H1 (cell line): Measurements from ENCODE around the gene WDR74. TPM values are rescaled to one million over a fixed set of nuclear protein-coding genes. Genes with fewer than 3 reads are reported as not detected.

Experiments
- CTCF ChIA-PET: fragments of 300-600 bp; sonication (Branson Sonifier 250); formaldehyde crosslinking; loops from one replicate; lab custom pipeline; 2021; ENCODE audit not compliant: partially characterized antibody; lab: Charles Lee
- POLR2A ChIA-PET: fragments of 300-600 bp; sonication (Branson Sonifier 250); formaldehyde crosslinking; loops from one replicate; lab custom pipeline; 2021; ENCODE audit warnings: inconsistent platforms; ENCODE audit not compliant: partially characterized antibody; lab: Charles Lee
- DNase-seq, 2 experiments: peaks; one replicate each; pipeline versions ENCODE4 v3.0.0 to v3.0.0-alpha.2; 2010 to 2022; ENCODE audit warnings: low spot score in 2 of 2, low read depth in 1 of 2, mixed read lengths in 1 of 2
- FAIRE-seq: peaks from 2 replicates; lab custom pipeline; 2011; peaks lifted over from hg19 to GRCh38; lab: Jason Lieb, UNC
- H2AFZ ChIP-seq: 2 replicates; pipeline ENCODE4 v1.8.1; 2012; ENCODE audit warnings: low read length, inconsistent platforms
- H2AK5ac ChIP-seq: 2 replicates; pipeline ENCODE4 v1.6.1; 2013; ENCODE audit warnings: low read depth, low read length
- H2BK120ac ChIP-seq: replicated peaks from 2 replicates; pipeline ENCODE3; 2013; ENCODE audit warnings: low read depth, low read length, inconsistent platforms
- H2BK12ac ChIP-seq: 2 replicates; pipeline ENCODE4 v1.6.1; 2013; ENCODE audit warnings: low read depth, low read length
- H2BK15ac ChIP-seq: 2 replicates; pipeline ENCODE4 v1.6.1; 2013; ENCODE audit warnings: low read length
- H2BK20ac ChIP-seq: 2 replicates; pipeline ENCODE4 v1.6.1; 2013; ENCODE audit warnings: low read length
- H2BK5ac ChIP-seq: 2 replicates; pipeline ENCODE4 v1.6.1; 2013; ENCODE audit warnings: low read depth, low read length
- H3K14ac ChIP-seq: 2 replicates; pipeline ENCODE4 v1.6.1; 2013; ENCODE audit warnings: inconsistent platforms; ENCODE audit not compliant: insufficient read length
- H3K18ac ChIP-seq: 2 replicates; pipeline ENCODE4 v1.6.1; 2013; ENCODE audit warnings: low read length; ENCODE audit errors: extremely low read depth
- H3K23ac ChIP-seq: 2 replicates; pipeline ENCODE4 v1.6.1; 2013; ENCODE audit warnings: inconsistent platforms; ENCODE audit not compliant: insufficient read length
- H3K23me2 ChIP-seq: 2 replicates; pipeline ENCODE4 v1.6.1; 2013; ENCODE audit warnings: low read depth, low read length
- H3K27ac ChIP-seq: 2 replicates; pipeline ENCODE4 v1.6.1; 2011; ENCODE audit warnings: low read depth, low read length, inconsistent platforms
- H3K27me3 ChIP-seq, 4 experiments: replicated peaks in 1 of 4; 1 replicate in 1 of 4; 2 replicates in 3 of 4; pipeline versions ENCODE4 v1.6.1 to v1.8.1; 2011 to 2013; ENCODE audit warnings: low read length in 3 of 4, mild to moderate bottlenecking in 3 of 4, inconsistent platforms in 2 of 4, mixed read lengths in 2 of 4, moderate library complexity in 1 of 4; ENCODE audit not compliant: control insufficient read depth in 3 of 4, insufficient read depth in 3 of 4; ENCODE audit errors: extremely low read depth in 1 of 4
- H3K36me3 ChIP-seq, 4 experiments: 2 replicates each; pipeline versions ENCODE4 v1.6.1 to v1.8.1; 2011 to 2013; ENCODE audit warnings: mild to moderate bottlenecking in 4 of 4, low read length in 3 of 4, moderate library complexity in 2 of 4, control low read depth in 1 of 4, inconsistent platforms in 1 of 4; ENCODE audit not compliant: insufficient read depth in 4 of 4, control insufficient read depth in 2 of 4
- H3K4ac ChIP-seq: replicated peaks from 2 replicates; pipeline ENCODE3; 2013; ENCODE audit warnings: low read length, low read depth, mixed read lengths, inconsistent platforms; ENCODE audit not compliant: insufficient read length
- H3K4me1 ChIP-seq, 4 experiments: replicated peaks in 1 of 4; 1 replicate in 1 of 4; 2 replicates in 3 of 4; pipeline versions ENCODE4 v1.6.1 to v1.8.1; 2011 to 2013; ENCODE audit warnings: low read length in 3 of 4, inconsistent platforms in 2 of 4, mixed read lengths in 1 of 4; ENCODE audit not compliant: insufficient read depth in 4 of 4, control insufficient read depth in 3 of 4
- H3K4me2 ChIP-seq, 2 experiments: 2 replicates each; pipeline versions ENCODE4 v1.6.1 to v1.8.1; 2011 to 2013; ENCODE audit warnings: low read depth in 2 of 2, low read length in 2 of 2, control low read depth in 1 of 2, inconsistent platforms in 1 of 2, mild to moderate bottlenecking in 1 of 2; ENCODE audit not compliant: insufficient read depth in 1 of 2
- H3K4me3 ChIP-seq, 4 experiments: fragments of 200-600, 300-600 bp in 1 of 4; sonication (generic), shearing (Covaris generic), sonication (Bioruptor Twin) in 1 of 4; 2 replicates each; pipeline versions ENCODE4 v1.5.1 to v1.8.1; 2011 to 2016; ENCODE audit warnings: low read length in 4 of 4, low read depth in 3 of 4, control low read depth in 2 of 4, inconsistent platforms in 2 of 4, mild to moderate bottlenecking in 2 of 4, mixed read lengths in 1 of 4, moderate library complexity in 1 of 4; ENCODE audit not compliant: insufficient read depth in 2 of 4; ENCODE audit errors: extremely low read depth in 1 of 4
- H3K56ac ChIP-seq: replicated peaks from 2 replicates; pipeline ENCODE3; 2013; ENCODE audit warnings: low read depth, mild to moderate bottlenecking, mixed read lengths, low read length, inconsistent platforms; ENCODE audit not compliant: insufficient read length
- H3K79me1 ChIP-seq: 2 replicates; pipeline ENCODE4 v1.6.1; 2013; ENCODE audit warnings: low read depth, low read length, control low read depth
- H3K79me2 ChIP-seq, 2 experiments: 2 replicates each; pipeline versions ENCODE4 v1.6.1 to v1.8.1; 2012 to 2013; ENCODE audit warnings: low read length in 2 of 2, mild to moderate bottlenecking in 2 of 2, inconsistent platforms in 1 of 2; ENCODE audit not compliant: insufficient read depth in 2 of 2, control insufficient read depth in 1 of 2
- H3K9ac ChIP-seq, 4 experiments: replicated peaks in 1 of 4; 1 replicate in 1 of 4; 2 replicates in 3 of 4; pipeline versions ENCODE4 v1.6.1 to v1.8.1; 2011 to 2013; ENCODE audit warnings: low read depth in 3 of 4, low read length in 3 of 4, control low read depth in 2 of 4, mild to moderate bottlenecking in 2 of 4, moderate library complexity in 2 of 4, inconsistent platforms in 1 of 4; ENCODE audit errors: extremely low read depth in 1 of 4
- H3K9me3 ChIP-seq, 2 experiments: 2 replicates each; pipeline versions ENCODE4 v1.6.1 to v1.8.1; 2012 to 2013; ENCODE audit warnings: mild to moderate bottlenecking in 2 of 2, moderate library complexity in 2 of 2, control low read depth in 1 of 2, inconsistent platforms in 1 of 2, low read depth in 1 of 2, low read length in 1 of 2, mixed read lengths in 1 of 2; ENCODE audit not compliant: insufficient read depth in 2 of 2
- H4K20me1 ChIP-seq, 2 experiments: replicated peaks in 1 of 2; 2 replicates each; pipeline versions ENCODE3 to v1.8.1; 2011 to 2013; ENCODE audit warnings: inconsistent platforms in 2 of 2, low read length in 2 of 2, mild to moderate bottlenecking in 1 of 2; ENCODE audit not compliant: insufficient read depth in 2 of 2, control insufficient read depth in 1 of 2
- H4K5ac ChIP-seq: 2 replicates; pipeline ENCODE4 v1.6.1; 2013; ENCODE audit warnings: low read length, low read depth, mixed read lengths, inconsistent platforms; ENCODE audit not compliant: insufficient read length
- H4K8ac ChIP-seq: 2 replicates; pipeline ENCODE4 v1.8.0; 2013; ENCODE audit warnings: mild to moderate bottlenecking, moderate library complexity, low read length, inconsistent platforms; ENCODE audit not compliant: insufficient read depth; ENCODE audit errors: extremely low read depth
- H4K91ac ChIP-seq: replicated peaks from 2 replicates; pipeline ENCODE3; 2013; ENCODE audit warnings: low read length, mixed read lengths, inconsistent platforms; ENCODE audit not compliant: insufficient read length
- BACH1 ChIP-seq: IDR thresholded peaks from 2 replicates; pipeline ENCODE4 v1.6.1; 2012; ENCODE audit warnings: low read length, improper control_type of control experiment
- CHD1 ChIP-seq: IDR thresholded peaks from 2 replicates; pipeline ENCODE4 v1.6.1; 2012; ENCODE audit warnings: low read depth, low read length, improper control_type of control experiment
- CHD2 ChIP-seq: IDR thresholded peaks from 2 replicates; pipeline ENCODE4 v1.6.1; 2012; ENCODE audit warnings: low read length, improper control_type of control experiment
- GABPA ChIP-seq: IDR thresholded peaks from 2 replicates; pipeline ENCODE4 v1.6.1; 2011; ENCODE audit warnings: mild to moderate bottlenecking, low read length, moderate library complexity, borderline replicate concordance; ENCODE audit not compliant: insufficient read depth
- HDAC2 ChIP-seq, 2 experiments: fragments of 300-600 bp in 1 of 2; sonication (generic) in 1 of 2; IDR thresholded peaks; 2 replicates each; pipeline ENCODE4 v1.6.1; 2011 to 2012; ENCODE audit warnings: low read depth in 2 of 2, low read length in 2 of 2, mild to moderate bottlenecking in 2 of 2, moderate library complexity in 2 of 2, borderline replicate concordance in 1 of 2, inconsistent platforms in 1 of 2
- JUN ChIP-seq: IDR thresholded peaks from 2 replicates; pipeline ENCODE4 v1.6.1; 2011; ENCODE audit warnings: low read depth, mild to moderate bottlenecking, improper control_type of control experiment, low read length
- MAX ChIP-seq: IDR thresholded peaks from 2 replicates; pipeline ENCODE4 v1.6.1; 2012; ENCODE audit warnings: inconsistent platforms
- SIN3A ChIP-seq, 2 experiments: IDR thresholded peaks in 1 of 2; conservative IDR thresholded peaks in 1 of 2; 2 replicates each; pipeline ENCODE4 v1.6.1; 2011 to 2012; ENCODE audit warnings: low read length in 2 of 2, improper control_type of control experiment in 1 of 2, low read depth in 1 of 2, mild to moderate bottlenecking in 1 of 2
- SP1 ChIP-seq: IDR thresholded peaks from 2 replicates; pipeline ENCODE4 v1.6.1; 2011; ENCODE audit warnings: low read depth, low read length
- SP2 ChIP-seq: IDR thresholded peaks from 2 replicates; pipeline ENCODE4 v1.6.1; 2012; ENCODE audit warnings: mild to moderate bottlenecking, low read length, inconsistent platforms
- SRF ChIP-seq: IDR thresholded peaks from 2 replicates; pipeline ENCODE4 v1.6.1; 2011; ENCODE audit warnings: mild to moderate bottlenecking, low read depth, low read length, moderate library complexity
- TEAD4 ChIP-seq: IDR thresholded peaks from 2 replicates; pipeline ENCODE4 v1.6.1; 2012; ENCODE audit warnings: low read depth, low read length, inconsistent platforms, mixed read lengths
- WGBS, 2 experiments: shearing (Covaris generic) in 1 of 2; methylation state at CpG; one replicate each; pipeline versions ENCODE4 v1.1.6 to v1.1.7; 2013 to 2015; ENCODE audit warnings: low lambda C conversion rate in 2 of 2, mixed read lengths in 2 of 2, inconsistent platforms in 1 of 2, low coverage in 1 of 2, missing lambda C conversion rate in 1 of 2; ENCODE audit not compliant: insufficient replicate concordance in 2 of 2, insufficient coverage in 1 of 2, insufficient read length in 1 of 2; ENCODE audit errors: extremely low coverage in 1 of 2, missing lambda C conversion rate in 1 of 2; 5-methylcytosine and 5-hydroxymethylcytosine counted together
- polyA plus RNA-seq, 7 experiments: library from polyadenylated mRNA; depleted of rRNA in 3 of 7; stranded (reverse) in 5 of 7; unstranded in 2 of 7; fragments of >200 nt in 5 of 7; fragments of 200-250 nt in 2 of 7; gene quantifications; 1 replicate in 5 of 7; 2 replicates in 1 of 7; 4 replicates in 1 of 7; pipeline versions ENCODE4 v1.2.1 to v1.2.3, GENCODE V29; 2011 to 2013; ENCODE audit warnings: missing spikeins in 2 of 7, mixed read lengths in 2 of 7
- total RNA-seq: library from RNA; stranded (reverse); fragmentation: NEBNext Ultra II Directional; extraction: Animal tissue kit (Norgen Biotek cat#: 25700); gene quantifications from 2 replicates; pipeline ENCODE4 v1.2.1, GENCODE V29; 2021

WDR74 gene
- total and polyA plus RNA-seq, 2 of the 8 experiments (the other 6 are each of a cell fraction or from before 2014, with no cell fraction given), result 93.6 to 97.0 TPM

DNA sequence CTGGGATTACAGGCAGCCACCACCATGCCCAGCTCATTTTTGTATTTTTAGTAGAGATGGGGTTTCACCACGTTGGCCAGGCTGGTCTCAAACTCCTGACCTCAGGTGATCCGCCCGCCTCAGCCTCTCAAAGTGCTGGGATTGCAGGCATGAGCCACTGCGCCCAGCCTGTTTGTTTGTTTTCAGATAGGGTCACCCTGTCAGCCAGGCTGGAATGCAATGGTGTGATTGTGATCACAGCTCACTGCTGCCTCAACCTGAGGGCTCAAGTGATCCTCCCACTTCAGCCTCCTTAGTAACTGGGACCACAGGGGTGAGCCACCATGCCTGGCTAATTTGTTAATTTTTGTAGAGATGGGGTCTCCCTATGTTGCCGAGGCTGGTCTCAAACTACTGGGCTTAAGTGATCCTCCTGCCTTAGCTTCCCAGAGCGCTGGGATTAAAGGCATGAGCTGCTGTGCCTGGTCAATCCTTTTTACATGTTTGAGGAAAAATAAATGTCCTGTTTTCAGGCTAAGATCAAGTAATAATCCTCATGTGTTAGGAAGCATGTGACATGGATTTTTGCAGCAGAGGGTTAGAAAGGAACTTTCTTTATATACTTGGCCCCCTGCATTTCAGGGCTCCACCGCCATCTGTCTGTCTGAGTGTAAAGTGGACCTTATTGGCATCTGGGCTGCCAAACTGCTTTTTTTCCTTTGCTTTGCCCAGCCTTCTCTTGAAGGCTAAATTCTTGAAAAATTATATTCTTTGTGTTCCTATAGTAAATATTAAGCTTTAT is 36.5 kb upstream of the WDR74 start:
- WGBS, 2 experiments, result 90% methylated on average over 7 of the region's 7 CpGs; no CpG with 5 or more reads in 1 of the 2 experiments
- Histone ChIP-seq H3K14ac (no peak overlapping the region), H4K5ac (no peak overlapping the region), H2BK12ac (no peak overlapping the region), H2BK15ac (no peak overlapping the region), H3K36me3 (peaks cover 15 to 73% (median 39%) of the 10 kb centered on the region in 4 experiments; a peak in 7 of 8 replicates), H3K23ac (no peak overlapping the region), H2BK5ac (no peak overlapping the region), H3K79me1 (no peaks in the 10 kb centered on the region; the same call in 1 of the 2 replicates), H3K9ac (no peak overlapping the region), H3K23me2 (peaks cover 2% of the 10 kb centered on the region; the same call in 1 of the 2 replicates), H3K79me2 (peaks cover 4 to 82% of the 10 kb centered on the region in 2 experiments; a peak in 3 of 4 replicates), H2AK5ac (no peak overlapping the region), H3K56ac (no peak overlapping the region), H3K18ac (no peak overlapping the region), H2BK120ac (no peak overlapping the region), H3K4me1 (peaks cover 0 to 13% (median 4%) of the 10 kb centered on the region in 4 experiments; a peak in 5 of 7 replicates), H4K8ac (no peak overlapping the region; the same call in 1 of the 2 replicates), H3K4me2 (no peak overlapping the region), H4K20me1 (peaks cover 9 to 18% of the 10 kb centered on the region in 2 experiments), H3K9me3 (no peaks in the 10 kb centered on the region), H3K4ac (no peak overlapping the region), H2BK20ac (no peak overlapping the region), H3K4me3 (no peak overlapping the region; a peak in 1 of 8 replicates), H4K91ac (no peak overlapping the region), H3K27me3 (no peaks in the 10 kb centered on the region), H3K27ac (no peak overlapping the region), H2AFZ (no peak overlapping the region)
- CTCF ChIA-PET, result interaction anchor here (0.6 to 2.9 kb wide), 8 partner anchors 8 to 89 kb away, joined by 3 to 12 read pairs (median 4); partner anchors contain the start of gene TMEM179B
- FAIRE-seq (no peak), DNase-seq (no peak)
- POLR2A ChIA-PET, result interaction anchor here (0.9 to 57.8 kb wide), 10 partner anchors 2 to 166 kb away, joined by 3 to 2104 read pairs (median 4); partner anchors contain the start of genes CHRM1, SLC3A2, TMEM179B and WDR74
- TF ChIP-seq BACH1 (no peak), SRF (no peak), SP2 (no peak), GABPA (no peak), CHD1 (no peak), SIN3A (conservative IDR thresholded peaks at IDR 0.05 in 1 of 2, IDR thresholded peaks at IDR 0.05 in 1 of 2; ENCODE audit: low read depth in 1 of 2, low read length in 2 of 2) (no peak), TEAD4 (no peak), JUN (no peak), MAX (no peak), CHD2 (no peak), SP1 (no peak), HDAC2 (IDR thresholded peaks at IDR 0.05; ENCODE audit: borderline replicate concordance in 1 of 2, low read depth in 2 of 2, low read length in 2 of 2) (no peak)
